ENCODE results near the gene DYNC2LI1.

DNA sequence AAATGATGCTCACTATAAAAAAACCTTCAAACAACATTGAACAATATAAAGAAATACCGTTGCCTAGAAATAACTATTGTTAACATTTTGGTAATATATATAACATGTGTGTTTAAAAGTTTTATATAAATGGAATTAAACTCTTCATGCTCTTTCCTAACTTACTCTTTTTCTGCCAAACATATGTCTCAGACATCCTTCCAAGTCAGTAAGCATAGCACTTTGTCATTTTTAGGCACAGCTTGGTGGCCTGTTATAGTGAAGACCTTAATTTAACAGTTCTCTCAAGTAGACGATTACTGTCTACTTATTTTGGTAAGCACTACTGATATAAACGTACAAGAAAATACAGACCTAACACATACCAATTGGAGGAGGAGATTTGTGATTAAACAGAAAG lies 40.9 kb downstream of the DYNC2LI1 start:
- TF ChIP-seq, protein P1, sequence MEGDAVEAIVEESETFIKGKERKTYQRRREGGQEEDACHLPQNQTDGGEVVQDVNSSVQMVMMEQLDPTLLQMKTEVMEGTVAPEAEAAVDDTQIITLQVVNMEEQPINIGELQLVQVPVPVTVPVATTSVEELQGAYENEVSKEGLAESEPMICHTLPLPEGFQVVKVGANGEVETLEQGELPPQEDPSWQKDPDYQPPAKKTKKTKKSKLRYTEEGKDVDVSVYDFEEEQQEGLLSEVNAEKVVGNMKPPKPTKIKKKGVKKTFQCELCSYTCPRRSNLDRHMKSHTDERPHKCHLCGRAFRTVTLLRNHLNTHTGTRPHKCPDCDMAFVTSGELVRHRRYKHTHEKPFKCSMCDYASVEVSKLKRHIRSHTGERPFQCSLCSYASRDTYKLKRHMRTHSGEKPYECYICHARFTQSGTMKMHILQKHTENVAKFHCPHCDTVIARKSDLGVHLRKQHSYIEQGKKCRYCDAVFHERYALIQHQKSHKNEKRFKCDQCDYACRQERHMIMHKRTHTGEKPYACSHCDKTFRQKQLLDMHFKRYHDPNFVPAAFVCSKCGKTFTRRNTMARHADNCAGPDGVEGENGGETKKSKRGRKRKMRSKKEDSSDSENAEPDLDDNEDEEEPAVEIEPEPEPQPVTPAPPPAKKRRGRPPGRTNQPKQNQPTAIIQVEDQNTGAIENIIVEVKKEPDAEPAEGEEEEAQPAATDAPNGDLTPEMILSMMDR (conservative IDR thresholded peaks at IDR 0.05 in 1 of 2, IDR thresholded peaks at IDR 0.05 in 1 of 2; ENCODE audit: low read depth in 1 of 2, low read length in 2 of 2) = no peak
- TF ChIP-seq EZH2 (IDR thresholded peaks at IDR 0.05; ENCODE audit: low read length, missing control alignments) = no peak
